Limb (tissue), 2 donors: ENCODE data around the gene CBX1.
A peak's percentile ranks its signal among the peaks of the same experiment; 100 is the strongest.

Experiments used
- DNase-seq, 2 donors: peaks; one replicate each; pipeline ENCODE4 v3.0.0-alpha.2; 2016; ENCODE audit errors: extremely low spot score in 2 of 2

Gene CBX1

GRCh38 chr17:48027322-48027981 lies 73.8 kb downstream of the CBX1 start:
- DNase-seq, result no peak

DNA sequence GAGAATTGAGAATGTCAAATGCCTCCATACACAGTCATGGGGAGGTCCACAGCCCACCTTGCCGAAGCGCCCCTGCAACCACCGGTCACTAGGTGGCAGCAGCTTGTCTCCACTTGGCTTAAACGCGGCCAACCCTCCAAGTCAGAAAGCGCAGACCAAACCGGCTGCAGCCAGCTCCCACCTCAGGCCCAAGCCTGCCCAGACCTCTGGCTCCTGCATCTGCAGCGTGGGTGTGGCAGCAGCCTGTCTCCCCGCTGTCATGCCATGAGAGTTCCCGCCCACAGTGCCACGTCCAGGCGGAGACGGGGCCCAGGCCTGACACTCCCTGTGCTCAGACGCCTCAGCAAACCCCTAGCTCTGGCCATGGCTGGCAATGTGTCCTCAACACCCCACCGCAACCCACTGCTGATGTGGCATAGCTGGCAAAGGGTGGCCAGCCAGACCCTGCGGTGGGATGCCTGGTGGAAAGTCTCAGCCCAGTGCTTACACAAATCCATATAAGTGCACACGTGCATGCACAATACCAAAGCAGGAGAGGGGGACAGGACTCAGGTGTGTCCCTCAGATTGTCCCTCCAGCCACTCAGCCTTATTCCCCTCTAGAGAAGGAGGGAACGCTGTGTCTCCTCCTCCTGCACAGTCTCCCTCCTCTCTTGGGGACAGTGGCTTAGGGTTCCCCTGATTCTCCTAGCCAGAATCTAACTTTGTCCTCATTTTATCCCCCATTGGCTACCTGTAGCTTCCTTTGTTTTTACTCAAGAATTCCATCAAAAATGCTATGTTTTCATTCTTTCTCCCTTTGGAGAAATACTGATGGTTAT lies 74.6 kb downstream of the CBX1 start:
- DNase-seq, result peak; percentile 91 to 92

DNA sequence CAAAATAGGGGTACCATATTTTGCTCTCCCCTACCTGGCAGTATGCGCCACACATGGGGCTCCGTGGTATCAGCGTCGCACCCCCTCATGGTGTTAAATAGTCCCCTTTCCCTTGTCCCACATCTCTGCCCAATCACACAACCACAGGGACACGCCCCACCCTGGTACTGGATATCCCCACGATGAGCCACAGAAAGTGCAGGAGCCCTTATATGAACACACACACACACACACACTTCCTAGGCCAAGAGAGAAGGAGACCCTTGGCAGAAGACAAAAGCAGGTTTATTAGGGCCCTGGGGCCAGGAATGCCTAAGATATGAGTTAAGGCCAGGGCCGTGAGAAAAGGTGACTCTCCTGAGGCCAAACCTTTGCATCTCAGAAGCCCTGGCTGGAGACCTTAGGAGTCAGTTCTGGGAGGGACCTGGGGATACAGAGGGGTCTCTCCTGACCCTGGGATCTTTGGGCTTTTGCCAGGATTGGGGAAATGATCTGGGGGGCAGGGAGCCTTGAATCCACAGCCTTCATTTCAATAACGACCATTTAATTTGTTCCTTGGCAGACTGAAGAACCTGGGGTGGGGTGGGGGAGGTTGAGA lies 75.3 kb downstream of the CBX1 start:
- DNase-seq, result peak in 1 of 2 donors; percentile 61

- peak; percentile 95 to 100 for DNase-seq
These were observed 76.0 kb downstream of the CBX1 start for GRCh38 chr17:48025040-48025903.

DNA sequence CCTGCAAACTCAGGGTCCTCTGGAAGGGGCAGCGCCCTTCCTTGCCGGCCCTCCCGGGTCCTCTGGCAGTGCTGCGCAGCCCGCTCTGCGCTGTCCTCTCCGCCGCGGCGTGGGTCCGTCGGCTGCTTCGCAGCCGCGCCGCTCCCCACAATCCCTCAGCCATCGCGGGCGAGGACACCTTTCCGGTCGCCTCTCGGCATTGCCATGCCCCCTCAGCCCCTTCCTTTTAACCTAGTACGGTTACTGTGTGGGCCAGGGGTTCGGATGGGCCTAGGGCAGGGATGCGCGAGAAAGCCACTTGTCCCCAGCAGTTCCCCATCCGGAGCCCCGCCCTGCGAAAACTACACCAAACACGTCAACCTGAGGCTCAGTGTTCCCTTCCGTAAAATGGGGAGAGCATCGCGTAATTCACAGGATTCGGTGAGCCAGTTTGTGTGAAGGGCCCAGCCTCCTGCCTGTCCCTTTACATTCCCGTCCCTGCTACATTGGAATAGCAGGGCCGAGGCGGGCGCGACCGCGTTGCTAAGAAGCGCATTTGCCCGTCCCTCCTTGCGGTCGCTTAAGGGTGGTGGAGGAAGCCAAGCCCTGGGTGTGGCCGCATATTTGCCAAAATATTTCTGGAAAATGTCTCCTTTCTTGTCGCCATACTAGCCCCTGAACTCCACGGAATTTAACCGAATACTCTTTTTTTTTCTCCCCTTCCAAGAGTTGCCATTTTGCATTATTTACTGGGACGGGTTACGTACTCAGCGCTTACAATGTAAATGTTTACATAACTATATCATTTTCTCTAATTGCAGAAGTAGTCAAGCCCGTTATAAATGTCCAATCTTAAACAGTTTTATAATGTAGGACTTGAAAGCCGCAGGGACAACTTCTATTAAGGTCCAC lies 76.9 kb downstream of the CBX1 start:
- peak; percentile 24 to 67 for DNase-seq

GRCh38 chr17:48023400-48024148 lies 77.7 kb downstream of the CBX1 start:
- DNase-seq, result peak; percentile 63 to 89

DNA sequence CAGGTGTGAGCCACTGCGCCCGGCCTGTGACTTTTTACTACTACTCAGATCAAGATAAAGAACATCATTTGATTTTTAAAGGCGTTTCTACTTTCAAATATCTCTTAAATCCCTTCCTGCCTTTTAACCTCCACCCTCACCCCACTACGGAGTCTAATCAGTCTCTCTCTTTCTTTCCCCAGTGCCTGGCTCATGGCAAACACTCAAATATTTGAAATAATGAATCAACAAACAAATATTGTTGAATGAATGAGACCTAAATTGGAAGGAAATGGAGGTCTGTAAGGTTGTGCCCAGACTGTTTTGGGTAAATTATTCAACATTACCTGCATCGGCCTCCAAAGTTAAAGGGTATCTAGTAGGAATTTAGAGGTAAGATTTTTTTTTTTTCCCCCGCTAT lies 78.4 kb downstream of the CBX1 start:
- DNase-seq, result no peak

DNA sequence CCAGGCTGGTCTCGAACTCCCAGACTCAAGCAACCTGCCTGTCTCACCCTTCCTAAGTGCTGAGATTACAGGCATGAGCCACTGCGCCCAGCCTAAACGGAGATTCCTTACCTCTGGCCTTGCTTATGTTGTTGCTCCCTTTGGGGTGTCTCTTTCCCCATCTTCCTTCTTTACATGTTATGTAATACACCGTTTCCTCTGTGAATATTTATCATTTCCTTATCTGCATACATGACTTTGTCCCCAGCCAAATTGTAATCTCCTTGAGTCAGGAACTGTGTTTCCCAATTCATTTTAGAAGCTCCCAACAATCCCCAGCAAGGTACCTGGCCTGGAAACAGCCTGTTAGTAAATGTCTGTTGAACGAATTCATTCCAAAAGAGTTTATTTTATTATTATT lies 79.3 kb downstream of the CBX1 start:
- DNase-seq, result no peak
